GM12892 (cell line): Measurements from ENCODE around the gene ICE2.

ENCODE experiments used
- POLR2A ChIP-seq: IDR thresholded peaks from 2 replicates; pipeline ENCODE4 v1.6.1; 2011; ENCODE audit warnings: low read depth, low read length, control low read depth
- POLR2AphosphoS5 ChIP-seq: IDR thresholded peaks from 2 replicates; pipeline ENCODE4 v1.6.1; 2011; ENCODE audit warnings: low read depth, low read length, control low read depth
- TAF1 ChIP-seq: IDR thresholded peaks from 2 replicates; pipeline ENCODE4 v1.6.1; 2011; ENCODE audit warnings: low read depth, mild to moderate bottlenecking, control low read depth, low read length, borderline replicate concordance

DNA sequence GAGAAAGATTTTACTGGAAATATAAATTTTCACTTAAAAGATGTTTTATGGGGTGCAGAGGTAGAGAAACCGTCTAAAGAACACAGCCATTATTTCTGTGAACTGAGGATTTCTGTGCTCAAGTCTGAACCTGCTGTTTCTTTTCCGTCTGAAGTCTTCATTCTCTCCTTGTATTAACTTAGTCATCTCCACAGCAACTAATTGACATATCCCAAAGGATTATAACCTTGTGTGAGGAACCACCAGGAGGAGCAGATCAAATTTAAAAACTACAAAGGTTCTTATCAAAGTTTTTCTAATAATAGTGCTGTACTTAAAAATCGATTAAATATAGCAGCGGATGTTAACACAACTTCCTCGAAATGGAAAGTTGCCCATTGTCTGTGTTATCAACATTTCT is 31.1 kb upstream of the ICE2 start:
- TF ChIP-seq POLR2A (no peak), TAF1 (no peak), POLR2AphosphoS5 (no peak)
